Psoas muscle (tissue), 8 donors: ENCODE results near the gene OLFM4. TPM values are rescaled to one million over a fixed set of nuclear protein-coding genes. Genes with fewer than 3 reads are reported as not detected.

Experiments used
- ATAC-seq, 4 donors: fragments of 200-7000 bp; cut with Tn5 transposase; one replicate each; pipeline ENCODE4 v1.9.1; 2020; ENCODE audit warnings: moderate library complexity in 3 of 4, mild to moderate bottlenecking in 2 of 4
- DNase-seq, 2 donors: peaks; one replicate each; pipeline ENCODE4 v3.0.0-alpha.2; 2020
- H3K27ac ChIP-seq: fragments of 200-600 bp; one replicate; pipeline ENCODE4 v1.8.0; 2022
- H3K27me3 ChIP-seq, 3 donors: fragments of 200-600 bp in 1 of 3; one replicate each; pipeline versions ENCODE4 v1.6.1 to v1.8.0; 2013 to 2022; ENCODE audit warnings: low read length in 2 of 3, mild to moderate bottlenecking in 2 of 3, moderate library complexity in 1 of 3; ENCODE audit not compliant: insufficient read depth in 3 of 3
- H3K36me3 ChIP-seq, 2 donors: fragments of 200-600 bp in 1 of 2; one replicate each; pipeline versions ENCODE4 v1.6.1 to v1.8.0; 2013 to 2022; ENCODE audit warnings: low read depth in 1 of 2, mild to moderate bottlenecking in 1 of 2, moderate library complexity in 1 of 2; ENCODE audit not compliant: insufficient read depth in 1 of 2
- H3K4me1 ChIP-seq: fragments of 200-600 bp; one replicate; pipeline ENCODE4 v1.8.0; 2022
- H3K4me3 ChIP-seq: fragments of 200-600 bp; one replicate; pipeline ENCODE4 v1.8.0; 2022; ENCODE audit warnings: mild to moderate bottlenecking
- H3K9me3 ChIP-seq: fragments of 200-600 bp; one replicate; pipeline ENCODE4 v1.8.0; 2022
- WGBS, 3 donors: extraction: QIAGEN DNeasy Blood & Tissue Kit; methylation state at CpG; one replicate each; pipeline versions ENCODE4 v1.1.6 to v1.1.7; 2013; 5-methylcytosine and 5-hydroxymethylcytosine counted together
- intact Hi-C, 2 donors: fragments of 100-400 bp; cut with DNase I; formaldehyde crosslinking; loops; one replicate each; pipeline versions ENCODE4 v1.11.0 to v1.14.2; 2022
- polyA plus RNA-seq, 3 donors: library from polyadenylated mRNA; stranded (reverse); fragments of 200-250 nt; gene quantifications; one replicate each; pipeline ENCODE4 v1.2.3, GENCODE V29; 2013
- total RNA-seq, 4 donors: library from RNA; stranded (reverse); fragmentation: NEBNext Ultra II Directional in 2 of 4; extraction: Animal tissue kit (Norgen Biotek cat#: 25700) in 2 of 4; gene quantifications; one replicate each; pipeline versions ENCODE4 v1.2.1 to v1.2.4, GENCODE V29; 2021 to 2023
- TF ChIP-seq, protein P1 (sequence below): fragments of 200-600 bp; IDR thresholded peaks from one replicate; pipeline ENCODE4 v1.8.0; 2022; ENCODE audit warnings: antibody characterized with exemption
- donor health status: healthy with polysubstance abuse.
- donor health status: DM: no; HTN: no; CAD: no; lungs with moderate emphysema.
- donor health status: Bipolar disorder and iron deficiency.
- donor health status: healthy.
- donor health status: DM: yes; HTN: yes; CAD: no.
- donor health status: DM: no; HTN: no; CAD: no.
- donor health status: DM: no; HTN: no; CAD: no.
- donor health status: DM: yes; HTN: yes; CAD: no.

OLFM4 gene
- total and polyA plus RNA-seq, 7 donors = 0.10 to 0.76 (median 0.29) TPM

DNA sequence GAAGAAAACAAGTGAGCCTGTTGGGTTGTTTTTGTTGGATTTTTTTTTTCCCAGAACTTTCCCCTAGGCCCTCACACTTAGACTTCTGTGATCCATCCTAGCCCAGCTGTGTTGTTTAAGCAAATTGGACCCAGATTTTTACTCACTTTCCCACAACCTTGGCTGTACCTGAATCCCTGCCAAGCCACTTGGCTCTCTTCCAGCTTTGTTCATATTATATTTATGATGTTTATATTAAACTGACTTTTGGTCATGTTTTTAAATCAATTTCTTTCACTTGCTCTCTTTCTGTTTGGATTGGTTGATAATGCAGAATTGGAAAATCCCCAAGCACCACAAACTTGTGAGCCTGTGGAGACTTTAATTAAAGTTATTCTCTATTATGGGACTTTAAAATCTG lies 16.6 kb downstream of the OLFM4 start:
- Histone ChIP-seq H3K4me1 (no peaks in the 10 kb centered on the region), H3K36me3 (no peaks in the 10 kb centered on the region), H3K27me3 (peaks cover 0 to 2% (median 0%) of the 10 kb centered on the region in 3 donors), H3K27ac (no peak overlapping the region), H3K4me3 (no peak overlapping the region), H3K9me3 (no peaks in the 10 kb centered on the region)
- no peak for ATAC-seq
- no peak for DNase-seq
- TF ChIP-seq, protein P1, sequence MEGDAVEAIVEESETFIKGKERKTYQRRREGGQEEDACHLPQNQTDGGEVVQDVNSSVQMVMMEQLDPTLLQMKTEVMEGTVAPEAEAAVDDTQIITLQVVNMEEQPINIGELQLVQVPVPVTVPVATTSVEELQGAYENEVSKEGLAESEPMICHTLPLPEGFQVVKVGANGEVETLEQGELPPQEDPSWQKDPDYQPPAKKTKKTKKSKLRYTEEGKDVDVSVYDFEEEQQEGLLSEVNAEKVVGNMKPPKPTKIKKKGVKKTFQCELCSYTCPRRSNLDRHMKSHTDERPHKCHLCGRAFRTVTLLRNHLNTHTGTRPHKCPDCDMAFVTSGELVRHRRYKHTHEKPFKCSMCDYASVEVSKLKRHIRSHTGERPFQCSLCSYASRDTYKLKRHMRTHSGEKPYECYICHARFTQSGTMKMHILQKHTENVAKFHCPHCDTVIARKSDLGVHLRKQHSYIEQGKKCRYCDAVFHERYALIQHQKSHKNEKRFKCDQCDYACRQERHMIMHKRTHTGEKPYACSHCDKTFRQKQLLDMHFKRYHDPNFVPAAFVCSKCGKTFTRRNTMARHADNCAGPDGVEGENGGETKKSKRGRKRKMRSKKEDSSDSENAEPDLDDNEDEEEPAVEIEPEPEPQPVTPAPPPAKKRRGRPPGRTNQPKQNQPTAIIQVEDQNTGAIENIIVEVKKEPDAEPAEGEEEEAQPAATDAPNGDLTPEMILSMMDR = no peak
- intact Hi-C loops = no loop called here

GRCh38 chr13:53048880-53049279 lies 20.3 kb downstream of the OLFM4 start:
- no peak overlapping the region for H3K4me3 ChIP-seq
- H3K36me3 ChIP-seq = no peaks in the 10 kb centered on the region
- ATAC-seq = no peak
- peaks cover 0 to 2% (median 0%) of the 10 kb centered on the region in 3 donors for H3K27me3 ChIP-seq
- no peaks in the 10 kb centered on the region for H3K4me1 ChIP-seq
- 95 to 100% (median 96%) methylated on average over 4 of the region's 4 CpGs for WGBS, 3 donors
- no peak overlapping the region for H3K27ac ChIP-seq
- TF ChIP-seq, protein P1 = no peak
- no peak for DNase-seq
- no peaks in the 10 kb centered on the region for H3K9me3 ChIP-seq
- intact Hi-C loops = no loop called here

DNA sequence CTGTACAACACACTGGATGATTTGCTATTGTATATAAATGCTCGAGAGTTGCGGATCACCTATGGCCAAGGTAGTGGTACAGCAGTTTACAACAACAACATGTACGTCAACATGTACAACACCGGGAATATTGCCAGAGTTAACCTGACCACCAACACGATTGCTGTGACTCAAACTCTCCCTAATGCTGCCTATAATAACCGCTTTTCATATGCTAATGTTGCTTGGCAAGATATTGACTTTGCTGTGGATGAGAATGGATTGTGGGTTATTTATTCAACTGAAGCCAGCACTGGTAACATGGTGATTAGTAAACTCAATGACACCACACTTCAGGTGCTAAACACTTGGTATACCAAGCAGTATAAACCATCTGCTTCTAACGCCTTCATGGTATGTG lies 21.5 kb downstream of the OLFM4 start:
- WGBS, 3 donors = 95 to 98% (median 95%) methylated on average over 7 of the region's 7 CpGs
- Histone ChIP-seq H3K4me3 (no peak overlapping the region), H3K36me3 (no peaks in the 10 kb centered on the region), H3K4me1 (no peaks in the 10 kb centered on the region), H3K9me3 (no peaks in the 10 kb centered on the region), H3K27me3 (peaks cover 0 to 2% (median 0%) of the 10 kb centered on the region in 3 donors), H3K27ac (no peak overlapping the region)
- intact Hi-C loops = no loop called here
- DNase-seq (no peak), ATAC-seq (no peak)
- TF ChIP-seq, protein P1 = no peak

GRCh38 chr13:53052675-53053074 lies 24.1 kb downstream of the OLFM4 start:
- DNase-seq (no peak), ATAC-seq (no peak)
- H3K4me3 ChIP-seq = no peak overlapping the region
- no peaks in the 10 kb centered on the region for H3K36me3 ChIP-seq
- no peaks in the 10 kb centered on the region for H3K4me1 ChIP-seq
- 34 to 43% (median 36%) methylated on average over 2 of the region's 2 CpGs for WGBS, 3 donors
- intact Hi-C loops = no loop called here
- H3K27me3 ChIP-seq = no peaks in the 10 kb centered on the region
- no peaks in the 10 kb centered on the region for H3K9me3 ChIP-seq
- TF ChIP-seq, protein P1 = no peak
- no peak overlapping the region for H3K27ac ChIP-seq

DNA sequence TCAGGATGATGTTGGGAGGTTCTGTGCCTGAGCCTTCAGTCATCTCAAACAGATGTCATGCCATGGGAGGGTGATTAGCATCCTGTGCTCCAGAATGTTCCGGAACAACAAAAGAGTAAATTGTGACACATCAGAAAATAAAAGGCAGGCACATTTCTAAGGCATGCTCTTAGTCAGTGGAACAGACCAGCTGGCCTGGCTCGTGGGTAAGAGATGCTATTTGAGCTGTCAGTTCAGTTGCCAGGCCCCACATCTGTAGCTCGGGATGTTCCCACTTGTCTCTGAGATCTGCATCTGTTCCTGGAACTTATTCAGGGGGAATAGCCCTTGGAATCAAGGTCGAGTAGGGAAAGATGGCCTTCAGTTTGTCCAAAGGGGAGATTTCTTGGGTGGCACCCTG lies 26.0 kb downstream of the OLFM4 start:
- H3K4me1 ChIP-seq = no peaks in the 10 kb centered on the region
- no peaks in the 10 kb centered on the region for H3K36me3 ChIP-seq
- TF ChIP-seq, protein P1 = no peak
- WGBS, 3 donors = 20 to 33% (median 30%) methylated on average over 4 of the region's 4 CpGs
- no peak overlapping the region for H3K27ac ChIP-seq
- no peaks in the 10 kb centered on the region for H3K27me3 ChIP-seq
- intact Hi-C loops = no loop called here
- ATAC-seq (peak in 3 of 4 donors; percentile 46 to 71 (median 65)), DNase-seq (peak; percentile 39 to 71)
- H3K9me3 ChIP-seq = no peaks in the 10 kb centered on the region
- H3K4me3 ChIP-seq = no peak overlapping the region
